ENCODE data around the gene DENND6A.

DENND6A gene

DNA sequence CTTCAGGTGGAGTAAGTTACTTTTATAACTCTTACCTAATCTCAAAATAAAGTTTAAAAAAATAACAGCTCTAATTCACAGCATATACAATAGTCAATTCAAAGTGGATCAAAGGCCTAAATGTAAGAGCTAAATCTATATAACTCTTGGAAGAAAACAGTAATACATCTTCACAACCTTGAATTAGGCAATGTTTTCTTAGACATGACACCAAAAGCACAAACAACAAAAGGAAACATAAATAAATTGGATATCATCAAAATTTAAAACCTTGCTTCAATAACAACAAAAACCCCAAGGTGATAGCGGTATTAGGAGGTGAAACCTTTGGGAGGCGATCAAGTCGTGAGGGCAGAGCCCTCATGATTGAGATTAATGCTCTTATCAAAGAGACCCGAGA is 12.8 kb downstream of the DENND6A start:
- no peak overlapping the region for H3K27ac ChIP-seq
- TF ChIP-seq, protein P1, sequence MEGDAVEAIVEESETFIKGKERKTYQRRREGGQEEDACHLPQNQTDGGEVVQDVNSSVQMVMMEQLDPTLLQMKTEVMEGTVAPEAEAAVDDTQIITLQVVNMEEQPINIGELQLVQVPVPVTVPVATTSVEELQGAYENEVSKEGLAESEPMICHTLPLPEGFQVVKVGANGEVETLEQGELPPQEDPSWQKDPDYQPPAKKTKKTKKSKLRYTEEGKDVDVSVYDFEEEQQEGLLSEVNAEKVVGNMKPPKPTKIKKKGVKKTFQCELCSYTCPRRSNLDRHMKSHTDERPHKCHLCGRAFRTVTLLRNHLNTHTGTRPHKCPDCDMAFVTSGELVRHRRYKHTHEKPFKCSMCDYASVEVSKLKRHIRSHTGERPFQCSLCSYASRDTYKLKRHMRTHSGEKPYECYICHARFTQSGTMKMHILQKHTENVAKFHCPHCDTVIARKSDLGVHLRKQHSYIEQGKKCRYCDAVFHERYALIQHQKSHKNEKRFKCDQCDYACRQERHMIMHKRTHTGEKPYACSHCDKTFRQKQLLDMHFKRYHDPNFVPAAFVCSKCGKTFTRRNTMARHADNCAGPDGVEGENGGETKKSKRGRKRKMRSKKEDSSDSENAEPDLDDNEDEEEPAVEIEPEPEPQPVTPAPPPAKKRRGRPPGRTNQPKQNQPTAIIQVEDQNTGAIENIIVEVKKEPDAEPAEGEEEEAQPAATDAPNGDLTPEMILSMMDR (conservative IDR thresholded peaks at IDR 0.05): no peak
- TF ChIP-seq ZFX (IDR thresholded peaks at IDR 0.05): no peak

- TF ChIP-seq, protein P1 (conservative IDR thresholded peaks at IDR 0.05): no peak
- no peak for TF ChIP-seq ZFX (IDR thresholded peaks at IDR 0.05)
- no peak overlapping the region for H3K27ac ChIP-seq
Observed at GRCh38 chr3:57675530-57675929, 17.3 kb downstream of the DENND6A start.

DNA sequence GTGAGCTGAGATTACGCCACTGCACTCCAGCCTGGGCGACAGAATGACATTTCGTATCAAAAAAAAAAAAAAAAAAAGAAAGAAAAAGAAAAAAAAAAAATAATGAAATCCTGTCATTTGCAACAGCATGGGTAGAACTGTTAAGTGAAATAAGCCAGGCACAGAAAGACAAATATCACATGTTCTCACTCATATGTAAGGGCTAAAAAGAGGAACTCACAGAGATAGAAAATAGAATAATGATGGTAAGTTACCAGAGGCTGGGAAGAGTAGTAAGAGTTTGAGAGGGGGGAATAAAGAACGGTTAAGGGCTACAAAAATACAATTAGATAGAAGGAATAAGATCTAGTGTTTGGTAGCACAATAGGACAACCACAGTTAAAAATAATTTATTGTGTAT is 19.7 kb downstream of the DENND6A start:
- H3K27ac ChIP-seq: no peak overlapping the region
- TF ChIP-seq ZFX (IDR thresholded peaks at IDR 0.05): no peak
- TF ChIP-seq, protein P1 (conservative IDR thresholded peaks at IDR 0.05): no peak

GRCh38 chr3:57670543-57670942 is 22.3 kb downstream of the DENND6A start:
- TF ChIP-seq, protein P1 (conservative IDR thresholded peaks at IDR 0.05): no peak
- no peak for TF ChIP-seq ZFX (IDR thresholded peaks at IDR 0.05)
- no peak overlapping the region for H3K27ac ChIP-seq

GRCh38 chr3:57661404-57661803 is 31.5 kb downstream of the DENND6A start:
- TF ChIP-seq, protein P1 (conservative IDR thresholded peaks at IDR 0.05): no peak
- TF ChIP-seq ZFX (IDR thresholded peaks at IDR 0.05): no peak
- no peak overlapping the region for H3K27ac ChIP-seq

GRCh38 chr3:57659806-57660439 is 33.0 kb downstream of the DENND6A start:
- TF ChIP-seq, protein P1 (conservative IDR thresholded peaks at IDR 0.05): no peak
- TF ChIP-seq ZFX (IDR thresholded peaks at IDR 0.05): no peak
- no peak overlapping the region for H3K27ac ChIP-seq

DNA sequence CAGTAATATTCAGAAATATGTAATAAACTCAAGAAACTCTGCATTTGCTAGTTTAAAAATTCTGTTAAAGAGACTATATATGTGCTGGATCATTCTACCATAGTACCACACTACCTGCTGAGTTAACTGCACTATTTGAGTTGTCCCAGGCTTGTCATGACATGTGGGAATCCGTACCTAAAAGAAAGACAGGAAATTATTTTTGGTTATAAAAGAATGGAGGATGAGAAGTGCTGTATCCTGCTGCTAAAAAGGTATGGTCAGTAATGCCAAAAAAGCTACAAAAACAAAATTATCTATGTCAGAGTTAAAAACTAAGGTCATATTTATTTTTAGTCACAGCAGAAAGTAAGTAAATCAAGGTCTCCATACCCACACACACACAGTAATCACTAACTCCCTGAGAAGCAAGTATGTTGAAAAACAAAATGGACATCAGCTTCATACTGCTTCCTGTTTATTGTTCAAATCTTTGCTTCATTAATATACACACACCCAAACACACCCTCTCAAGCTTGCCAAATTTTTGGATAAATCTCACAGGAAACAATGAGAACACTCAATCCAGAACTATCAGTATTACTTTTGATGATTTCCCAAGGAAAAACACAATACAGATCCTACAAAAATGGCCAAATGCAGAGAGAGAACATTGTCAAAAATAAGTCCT is 33.7 kb downstream of the DENND6A start:
- TF ChIP-seq, protein P1 (conservative IDR thresholded peaks at IDR 0.05): no peak
- TF ChIP-seq ZFX (IDR thresholded peaks at IDR 0.05): no peak
- H3K27ac ChIP-seq: no peak overlapping the region
